K562 (cell line): Measurements from ENCODE around the gene DTNA. TPM values are rescaled to one million over a fixed set of nuclear protein-coding genes. Genes with fewer than 3 reads are reported as not detected.

Experiments
- DIDO1 ChIP-seq: fragments of 450-650 bp; IDR thresholded peaks from 2 replicates; pipeline ENCODE4 v1.6.1; 2016; ENCODE audit warnings: low read depth, missing biosample characterization, missing genetic modification characterization
- DLX4 ChIP-seq: fragments of 250-450 bp; sonication (Bioruptor Pico); IDR thresholded peaks from 2 replicates; pipeline ENCODE4 v1.6.1; 2021; ENCODE audit warnings: mild to moderate bottlenecking
- GABPA ChIP-seq: fragments of 200-800 bp; sonication (Bioruptor generic); conservative IDR thresholded peaks from 2 replicates; pipeline ENCODE4 v1.6.1; 2016; ENCODE audit warnings: low read depth, missing genetic modification characterization, missing compliant biosample characterization
- PBX2 ChIP-seq, 2 experiments: IDR thresholded peaks in 1 of 2; conservative IDR thresholded peaks in 1 of 2; 2 replicates each; pipeline ENCODE4 v1.6.1; 2016; ENCODE audit warnings: low read depth in 2 of 2, mild to moderate bottlenecking in 1 of 2, missing compliant biosample characterization in 1 of 2, missing genetic modification characterization in 1 of 2, moderate library complexity in 1 of 2
- POLR2AphosphoS2 ChIP-seq: IDR thresholded peaks from 2 replicates; pipeline ENCODE4 v1.6.1; 2012; ENCODE audit warnings: low read length, improper control_type of control experiment
- U2AF1 ChIP-seq: fragments of 200-400 bp; formaldehyde crosslinking; optimal IDR thresholded peaks from 2 replicates; pipeline ENCODE3; 2017; ENCODE audit warnings: mild to moderate bottlenecking, low read depth, low read length, moderate library complexity
- ZMIZ1 ChIP-seq, 2 experiments: fragments of 150-350 bp in 1 of 2; IDR thresholded peaks; 2 replicates each; pipeline ENCODE4 v1.6.1; 2012 to 2016; ENCODE audit warnings: low read depth in 2 of 2, low read length in 2 of 2, mild to moderate bottlenecking in 1 of 2, moderate library complexity in 1 of 2
- ZNF217 ChIP-seq: sonication (generic); formaldehyde crosslinking; IDR thresholded peaks from 2 replicates; pipeline ENCODE4 v1.8.0; 2022; ENCODE audit warnings: mild to moderate bottlenecking, missing genetic modification reagents
- ZNF324 ChIP-seq: fragments of 250-450 bp; sonication (Bioruptor Pico); IDR thresholded peaks from 2 replicates; pipeline ENCODE4 v1.4.0; 2020; ENCODE audit warnings: mild to moderate bottlenecking
- polyA plus RNA-seq, 8 experiments: library from polyadenylated mRNA; depleted of rRNA in 4 of 8; stranded (reverse) in 5 of 8; unstranded in 3 of 8; fragments of >200 nt; fragmentation: Nextera tagmentation in 2 of 8; fragmentation: Illumina TruSeq in 1 of 8; extraction: Ambion mirVana in 2 of 8; extraction: Trizol in 1 of 8; gene quantifications; 2 replicates each; pipeline versions ENCODE4 v1.2.1 to v1.2.3, GENCODE V29; 2011 to 2014; ENCODE audit warnings: inconsistent platforms in 1 of 8, missing spikeins in 1 of 8
- total RNA-seq, 7 experiments: library from RNA; depleted of rRNA in 6 of 7; stranded (reverse); fragments of >200 nt in 6 of 7; fragmentation: Illumina TruSeq in 2 of 7; extraction: Trizol in 2 of 7; gene quantifications; 2 replicates each; pipeline versions ENCODE4 v1.2.1 to v1.2.3, GENCODE V29; 2011 to 2021; ENCODE audit warnings: low replicate concordance in 1 of 7

Gene DTNA
- total and polyA plus RNA-seq, 9 of the 15 experiments (the other 6 are each of a cell fraction or from before 2014, with no cell fraction given), result 0.07 to 2.4 (median 0.22) TPM; not detected in 2

GRCh38 chr18:34866310-34866709, 156.2 kb downstream of the DTNA start (continued):
- TF ChIP-seq U2AF1 (no peak), DLX4 (no peak), ZMIZ1 (IDR thresholded peaks at IDR 0.05; ENCODE audit: low read depth in 2 of 2, low read length in 2 of 2) (no peak), GABPA (tag) (no peak), PBX2 (CRISPR knock-in tag; IDR thresholded peaks at IDR 0.05; ENCODE audit: low read depth) (no peak), PBX2 (tag; conservative IDR thresholded peaks at IDR 0.05; ENCODE audit: low read depth) (no peak), ZNF324 (CRISPR knock-in tag) (no peak), POLR2AphosphoS2 (no peak), DIDO1 (no peak), ZNF217 (no peak)
